ENCODE measurements around the gene HAPLN2. TPM values are rescaled to one million over a fixed set of nuclear protein-coding genes. Genes with fewer than 3 reads are reported as not detected.

The HAPLN2 gene
- polyA plus RNA-seq, 1 donor (not counting 4 experiments of a cell fraction or from before 2014, with no cell fraction given), result not detected

DNA sequence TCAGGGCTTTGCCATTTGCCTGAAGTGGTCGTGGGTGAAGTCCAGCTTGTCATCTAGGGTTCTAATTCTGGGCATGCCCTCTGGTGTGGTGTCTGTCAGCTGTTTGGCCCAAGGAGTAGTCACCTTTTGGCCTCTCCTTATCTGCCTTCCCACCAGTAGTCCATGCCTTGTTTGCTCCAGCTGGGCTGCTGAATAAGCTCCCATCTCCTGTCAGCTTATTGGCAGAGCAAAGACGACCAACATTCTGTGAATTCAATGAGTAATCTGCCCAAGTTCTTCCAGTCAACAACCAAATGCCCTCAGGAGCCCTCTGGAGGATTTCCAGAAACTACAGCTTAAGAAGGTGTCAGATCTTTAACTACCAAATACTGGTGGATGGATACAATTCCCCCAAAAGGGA is 29.7 kb downstream of the HAPLN2 start:
- dilution Hi-C loops (cut with MboI; ENCODE audit: extremely low pct_ligation_motif_present, low sequenced_read_pairs), result no loop called here

DNA sequence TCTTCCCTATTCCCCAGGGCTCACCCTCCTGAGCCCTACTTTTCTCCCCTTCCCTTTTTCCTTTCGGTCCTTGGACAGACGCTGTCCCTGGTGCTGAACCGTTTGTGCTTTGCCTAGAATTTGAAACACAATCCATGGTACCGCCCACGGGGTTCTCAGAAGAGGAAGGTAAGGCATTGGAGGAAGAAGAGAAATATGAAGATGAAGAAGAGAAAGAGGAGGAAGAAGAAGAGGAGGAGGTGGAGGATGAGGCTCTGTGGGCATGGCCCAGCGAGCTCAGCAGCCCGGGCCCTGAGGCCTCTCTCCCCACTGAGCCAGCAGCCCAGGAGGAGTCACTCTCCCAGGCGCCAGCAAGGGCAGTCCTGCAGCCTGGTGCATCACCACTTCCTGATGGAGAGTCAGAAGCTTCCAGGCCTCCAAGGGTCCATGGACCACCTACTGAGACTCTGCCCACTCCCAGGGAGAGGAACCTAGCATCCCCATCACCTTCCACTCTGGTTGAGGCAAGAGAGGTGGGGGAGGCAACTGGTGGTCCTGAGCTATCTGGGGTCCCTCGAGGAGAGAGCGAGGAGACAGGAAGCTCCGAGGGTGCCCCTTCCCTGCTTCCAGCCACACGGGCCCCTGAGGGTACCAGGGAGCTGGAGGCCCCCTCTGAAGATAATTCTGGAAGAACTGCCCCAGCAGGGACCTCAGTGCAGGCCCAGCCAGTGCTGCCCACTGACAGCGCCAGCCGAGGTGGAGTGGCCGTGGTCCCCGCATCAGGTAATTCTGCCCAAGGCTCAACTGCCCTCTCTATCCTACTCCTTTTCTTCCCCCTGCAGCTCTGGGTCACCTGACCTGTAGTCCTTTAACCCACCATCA is 33.1 kb downstream of the HAPLN2 start:
- Histone ChIP-seq H3K4me2 (ENCODE audit: control insufficient read depth, extremely low read depth, insufficient read depth, low read depth, low read length) (no peak overlapping the region), H4K20me1 (ENCODE audit: control insufficient read depth, extremely low read depth, insufficient read depth, low read length) (peaks cover 7% of the 10 kb centered on the region), H3K27me3 (ENCODE audit: control insufficient read depth, extremely low read depth, insufficient read depth, low read length) (peaks cover 61% of the 10 kb centered on the region), H3K36me3 (ENCODE audit: control insufficient read depth in 2 of 2, extremely low read depth in 1 of 2, insufficient read depth in 2 of 2, low read length in 2 of 2) (no peaks in the 10 kb centered on the region), H3K4me3 (ENCODE audit: control insufficient read depth in 2 of 3, extremely low read depth in 1 of 3, insufficient read depth in 2 of 3, low read depth in 1 of 3, low read length in 3 of 3) (no peak overlapping the region), H3K79me2 (ENCODE audit: control insufficient read depth, insufficient read depth, low read length) (no peaks in the 10 kb centered on the region), H3K4me1 (ENCODE audit: control insufficient read depth, extremely low read depth, insufficient read depth, low read length) (peaks cover 4% of the 10 kb centered on the region), H3K27ac (ENCODE audit: control insufficient read depth, insufficient read depth, low read length) (no peak overlapping the region), H3K9ac (ENCODE audit: control insufficient read depth, extremely low read depth, insufficient read depth, low read length) (no peak overlapping the region), H3K9me1 (ENCODE audit: control insufficient read depth, extremely low read depth, insufficient read depth, low read length) (no peaks in the 10 kb centered on the region), H3K9me3 (ENCODE audit: control insufficient read depth, low read depth, low read length) (no peaks in the 10 kb centered on the region), H2AFZ (ENCODE audit: control insufficient read depth, low read length) (no peak overlapping the region)
- FAIRE-seq, result no peak
- no peak for DNase-seq (ENCODE audit: low read depth, low spot score)
- dilution Hi-C loops (cut with MboI; ENCODE audit: extremely low pct_ligation_motif_present, low sequenced_read_pairs), result no loop called here
- TF ChIP-seq, protein P1, sequence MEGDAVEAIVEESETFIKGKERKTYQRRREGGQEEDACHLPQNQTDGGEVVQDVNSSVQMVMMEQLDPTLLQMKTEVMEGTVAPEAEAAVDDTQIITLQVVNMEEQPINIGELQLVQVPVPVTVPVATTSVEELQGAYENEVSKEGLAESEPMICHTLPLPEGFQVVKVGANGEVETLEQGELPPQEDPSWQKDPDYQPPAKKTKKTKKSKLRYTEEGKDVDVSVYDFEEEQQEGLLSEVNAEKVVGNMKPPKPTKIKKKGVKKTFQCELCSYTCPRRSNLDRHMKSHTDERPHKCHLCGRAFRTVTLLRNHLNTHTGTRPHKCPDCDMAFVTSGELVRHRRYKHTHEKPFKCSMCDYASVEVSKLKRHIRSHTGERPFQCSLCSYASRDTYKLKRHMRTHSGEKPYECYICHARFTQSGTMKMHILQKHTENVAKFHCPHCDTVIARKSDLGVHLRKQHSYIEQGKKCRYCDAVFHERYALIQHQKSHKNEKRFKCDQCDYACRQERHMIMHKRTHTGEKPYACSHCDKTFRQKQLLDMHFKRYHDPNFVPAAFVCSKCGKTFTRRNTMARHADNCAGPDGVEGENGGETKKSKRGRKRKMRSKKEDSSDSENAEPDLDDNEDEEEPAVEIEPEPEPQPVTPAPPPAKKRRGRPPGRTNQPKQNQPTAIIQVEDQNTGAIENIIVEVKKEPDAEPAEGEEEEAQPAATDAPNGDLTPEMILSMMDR (optimal IDR thresholded peaks at IDR 0.05 in 1 of 3, IDR thresholded peaks at IDR 0.05 in 1 of 3, conservative IDR thresholded peaks at IDR 0.05 in 1 of 3; ENCODE audit: extremely low read depth in 1 of 3, insufficient read depth in 2 of 3, low read length in 3 of 3), result no peak
- no peak for TF ChIP-seq EZH2 (IDR thresholded peaks at IDR 0.05; ENCODE audit: low read length)

More for the DNA sequence above, 29.7 kb downstream of the HAPLN2 start:
- Histone ChIP-seq H3K9ac (ENCODE audit: control insufficient read depth, extremely low read depth, insufficient read depth, low read length) (no peak overlapping the region), H3K79me2 (ENCODE audit: control insufficient read depth, insufficient read depth, low read length) (no peaks in the 10 kb centered on the region), H3K9me3 (ENCODE audit: control insufficient read depth, low read depth, low read length) (no peaks in the 10 kb centered on the region), H3K4me2 (ENCODE audit: control insufficient read depth, extremely low read depth, insufficient read depth, low read depth, low read length) (no peak overlapping the region), H3K36me3 (ENCODE audit: control insufficient read depth in 2 of 2, extremely low read depth in 1 of 2, insufficient read depth in 2 of 2, low read length in 2 of 2) (no peaks in the 10 kb centered on the region), H3K27ac (ENCODE audit: control insufficient read depth, insufficient read depth, low read length) (no peak overlapping the region), H2AFZ (ENCODE audit: control insufficient read depth, low read length) (no peak overlapping the region), H3K4me1 (ENCODE audit: control insufficient read depth, extremely low read depth, insufficient read depth, low read length) (no peaks in the 10 kb centered on the region), H3K27me3 (ENCODE audit: control insufficient read depth, extremely low read depth, insufficient read depth, low read length) (peaks cover 66% of the 10 kb centered on the region), H4K20me1 (ENCODE audit: control insufficient read depth, extremely low read depth, insufficient read depth, low read length) (peaks cover 3% of the 10 kb centered on the region), H3K4me3 (ENCODE audit: control insufficient read depth in 2 of 3, extremely low read depth in 1 of 3, insufficient read depth in 2 of 3, low read depth in 1 of 3, low read length in 3 of 3) (no peak overlapping the region), H3K9me1 (ENCODE audit: control insufficient read depth, extremely low read depth, insufficient read depth, low read length) (no peaks in the 10 kb centered on the region)
- no peak for DNase-seq (ENCODE audit: low read depth, low spot score)
- no peak for TF ChIP-seq EZH2 (IDR thresholded peaks at IDR 0.05; ENCODE audit: low read length)
- TF ChIP-seq, protein P1 (optimal IDR thresholded peaks at IDR 0.05 in 1 of 3, IDR thresholded peaks at IDR 0.05 in 1 of 3, conservative IDR thresholded peaks at IDR 0.05 in 1 of 3; ENCODE audit: extremely low read depth in 1 of 3, insufficient read depth in 2 of 3, low read length in 3 of 3), result no peak
- FAIRE-seq, result no peak

Data from keratinocyte (primary cell).